Measurements from ENCODE around the gene RXRG.
"Not testable (repeated sequence)": the region's sequence is repeated elsewhere in the genome, so short reads cannot be mapped to it uniquely, and the experiment has no call there.

RXRG gene

GRCh38 chr1:165444897-165445370 is at the start of gene RXRG:
Gene RXRG, minus strand, starts transcription at chr1:165445126. Its CDS starts 233 bp downstream, at chr1:165444893.
- DNase-seq: no peak

GRCh38 chr1:165492845-165493373 is 48.0 kb upstream of the RXRG start:
- DNase-seq: no peak

- no peak for DNase-seq
These were observed 45.2 kb upstream of the RXRG start for GRCh38 chr1:165490175-165490574.

GRCh38 chr1:165487921-165488320 is 43.0 kb upstream of the RXRG start:
- no peak for DNase-seq

- no peak for DNase-seq
These were observed 41.7 kb upstream of the RXRG start for GRCh38 chr1:165486663-165487062.

- no peak for DNase-seq
These were observed 40.8 kb upstream of the RXRG start for GRCh38 chr1:165485716-165486115.

GRCh38 chr1:165484532-165484931 is 39.6 kb upstream of the RXRG start:
- DNase-seq: no peak

GRCh38 chr1:165483412-165483811 is 38.5 kb upstream of the RXRG start:
- DNase-seq: no peak

- no peak for DNase-seq
These were observed 37.0 kb upstream of the RXRG start for GRCh38 chr1:165481820-165482532.

GRCh38 chr1:165476776-165477175 is 31.9 kb upstream of the RXRG start:
- no peak for DNase-seq

- no peak for DNase-seq
These were observed 29.3 kb upstream of the RXRG start for GRCh38 chr1:165474196-165474595.

- DNase-seq: no peak
These were observed 28.2 kb upstream of the RXRG start for GRCh38 chr1:165473081-165473480.

GRCh38 chr1:165468726-165469249 is 23.9 kb upstream of the RXRG start:
- DNase-seq: no peak

- no peak for DNase-seq
These were observed 23.3 kb upstream of the RXRG start for GRCh38 chr1:165468253-165468652.

- DNase-seq: no peak
These were observed 22.8 kb upstream of the RXRG start for GRCh38 chr1:165467706-165468105.

GRCh38 chr1:165463978-165464377 is 19.1 kb upstream of the RXRG start:
- DNase-seq: no peak

GRCh38 chr1:165459683-165460082 is 14.8 kb upstream of the RXRG start:
- not testable (repeated sequence) for DNase-seq

GRCh38 chr1:165456861-165457260 is 11.9 kb upstream of the RXRG start:
- no peak for DNase-seq

- no peak for DNase-seq
These were observed 11.2 kb upstream of the RXRG start for GRCh38 chr1:165456114-165456513.

GRCh38 chr1:165455111-165455510 is 10.2 kb upstream of the RXRG start:
- DNase-seq: no peak

GRCh38 chr1:165454091-165454610 is 9.2 kb upstream of the RXRG start:
- no peak for DNase-seq

- DNase-seq: no peak
These were observed 7.6 kb upstream of the RXRG start for GRCh38 chr1:165452336-165453130.

GRCh38 chr1:165451691-165452090 is 6.8 kb upstream of the RXRG start:
- DNase-seq: no peak

Data from activated CD4-positive, CD25-positive, alpha-beta regulatory T cell (primary cell).